IMR-90 (cell line): Measurements from ENCODE around the gene CCDC51. TPM values are rescaled to one million over a fixed set of nuclear protein-coding genes. Genes with fewer than 3 reads are reported as not detected.
A peak's percentile ranks its signal among the peaks of the same experiment; 100 is the strongest.

ENCODE experiments used
- ATAC-seq: fragments of 200-7000 bp; cut with Tn5 transposase; 2 replicates; pipeline ENCODE4 v1.9.1; 2020; ENCODE audit warnings: low read depth, mild to moderate bottlenecking, moderate library complexity
- BruUV-seq: library from RNA; stranded (reverse); fragments of 400-500 nt; replicated peaks from 2 replicates; lab custom pipeline; 2021; lab: Mats Ljungman, UMichigan
- CTCF ChIA-PET: fragments of 300-600 bp; formaldehyde crosslinking; extraction: SDS; loops from one replicate; lab custom pipeline; 2021; ENCODE audit warnings: antibody characterized with exemption; lab: Yijun Ruan, JAX
- POLR2A ChIA-PET: fragments of 300-600 bp; sonication (Branson Sonifier 250); formaldehyde crosslinking; loops from one replicate; lab custom pipeline; 2022; ENCODE audit warnings: antibody characterized with exemption; ENCODE audit not compliant: unreplicated experiment; lab: Charles Lee
- DNase-seq: peaks from one replicate; pipeline ENCODE4 v3.0.0; 2013
- H2AFZ ChIP-seq: replicated peaks from 2 replicates; pipeline ENCODE3; 2013; ENCODE audit warnings: low read length, mild to moderate bottlenecking; ENCODE audit not compliant: poor library complexity
- H2AK5ac ChIP-seq: 2 replicates; pipeline ENCODE4 v1.6.1; 2013; ENCODE audit warnings: low read depth, low read length, inconsistent platforms
- H2AK9ac ChIP-seq: replicated peaks from 2 replicates; pipeline ENCODE3; 2013; ENCODE audit warnings: mild to moderate bottlenecking, low read depth, low read length, moderate library complexity; ENCODE audit not compliant: poor library complexity
- H2BK120ac ChIP-seq: 2 replicates; pipeline ENCODE4 v1.6.1; 2013; ENCODE audit warnings: low read depth, low read length, inconsistent platforms
- H2BK15ac ChIP-seq: 3 replicates; pipeline ENCODE4 v1.6.1; 2013; ENCODE audit warnings: low read depth, low read length, inconsistent platforms
- H2BK20ac ChIP-seq: 2 replicates; pipeline ENCODE4 v1.6.1; 2013; ENCODE audit warnings: low read depth, mild to moderate bottlenecking, inconsistent platforms, low read length, moderate library complexity
- H2BK5ac ChIP-seq: 2 replicates; pipeline ENCODE4 v1.6.1; 2013; ENCODE audit warnings: mild to moderate bottlenecking, low read depth, low read length, inconsistent platforms; ENCODE audit not compliant: poor library complexity, severe bottlenecking
- H3K14ac ChIP-seq: replicated peaks from 2 replicates; pipeline ENCODE4 v1.6.1; 2013; ENCODE audit warnings: low read depth, low read length, inconsistent platforms
- H3K18ac ChIP-seq: 2 replicates; pipeline ENCODE4 v1.6.1; 2013; ENCODE audit warnings: low read depth, low read length, control low read depth
- H3K23ac ChIP-seq: 2 replicates; pipeline ENCODE4 v1.6.1; 2013; ENCODE audit warnings: low read depth, low read length, inconsistent platforms
- H3K27ac ChIP-seq: 2 replicates; pipeline ENCODE4 v1.5.1; 2013; ENCODE audit warnings: mild to moderate bottlenecking, control low read depth, low read length; ENCODE audit not compliant: insufficient read depth
- H3K27me3 ChIP-seq: 2 replicates; pipeline ENCODE4 v1.6.1; 2013; ENCODE audit warnings: low read length; ENCODE audit not compliant: control insufficient read depth, insufficient read depth
- H3K36me3 ChIP-seq: 2 replicates; pipeline ENCODE4 v1.6.1; 2013; ENCODE audit warnings: low read length, mixed read lengths; ENCODE audit not compliant: control insufficient read depth, insufficient read depth
- H3K4ac ChIP-seq: 2 replicates; pipeline ENCODE4 v1.6.1; 2013; ENCODE audit warnings: low read depth, low read length, inconsistent platforms
- H3K4me1 ChIP-seq: 2 replicates; pipeline ENCODE4 v1.6.1; 2013; ENCODE audit warnings: low read length, mixed read lengths; ENCODE audit not compliant: control insufficient read depth, insufficient read depth
- H3K4me2 ChIP-seq: 2 replicates; pipeline ENCODE4 v1.6.1; 2013; ENCODE audit warnings: low read depth, mild to moderate bottlenecking, control low read depth, low read length, moderate library complexity
- H3K4me3 ChIP-seq: 2 replicates; pipeline ENCODE4 v1.5.1; 2013; ENCODE audit warnings: low read depth, mild to moderate bottlenecking, control low read depth, low read length, moderate library complexity; ENCODE audit not compliant: insufficient read depth
- H3K56ac ChIP-seq: 2 replicates; pipeline ENCODE4 v1.6.1; 2013; ENCODE audit warnings: low read length, inconsistent platforms; ENCODE audit not compliant: insufficient read depth; ENCODE audit errors: extremely low read depth
- H3K79me1 ChIP-seq, 2 experiments: 2 replicates each; pipeline ENCODE4 v1.6.1; 2013; ENCODE audit warnings: low read length in 2 of 2, inconsistent platforms in 1 of 2, low read depth in 1 of 2
- H3K9ac ChIP-seq: 2 replicates; pipeline ENCODE4 v1.6.1; 2013; ENCODE audit warnings: low read depth, low read length, control low read depth
- H3K9me1 ChIP-seq: 2 replicates; pipeline ENCODE4 v1.6.1; 2013; ENCODE audit warnings: low read length, inconsistent platforms; ENCODE audit not compliant: insufficient read depth
- H3K9me3 ChIP-seq: 2 replicates; pipeline ENCODE4 v1.6.1; 2013; ENCODE audit warnings: low read length; ENCODE audit not compliant: control insufficient read depth, insufficient read depth
- H4K20me1 ChIP-seq: 2 replicates; pipeline ENCODE4 v1.6.1; 2013; ENCODE audit warnings: low read length, inconsistent platforms; ENCODE audit not compliant: insufficient read depth
- H4K5ac ChIP-seq: 2 replicates; pipeline ENCODE4 v1.6.1; 2013; ENCODE audit warnings: mild to moderate bottlenecking, low read depth, low read length, control low read depth
- H4K8ac ChIP-seq, 2 experiments: 2 replicates each; pipeline ENCODE4 v1.6.1; 2013; ENCODE audit warnings: low read depth in 2 of 2, low read length in 2 of 2, control low read depth in 1 of 2, inconsistent platforms in 1 of 2
- H4K91ac ChIP-seq: 2 replicates; pipeline ENCODE4 v1.6.1; 2013; ENCODE audit warnings: low read depth, low read length, inconsistent platforms; ENCODE audit not compliant: insufficient read depth
- BHLHE40 ChIP-seq: fragments of 150-350 bp; IDR thresholded peaks from 2 replicates; pipeline ENCODE4 v1.6.1; 2016; ENCODE audit warnings: mild to moderate bottlenecking, low read depth, low read length
- CEBPB ChIP-seq: IDR thresholded peaks from 2 replicates; pipeline ENCODE4 v1.6.1; 2012; ENCODE audit warnings: low read depth, low read length, improper control_type of control experiment
- CTCF ChIP-seq: conservative IDR thresholded peaks from 2 replicates; pipeline ENCODE4 v1.5.1; 2012; ENCODE audit warnings: mild to moderate bottlenecking, low read depth, low read length, improper control_type of control experiment
- ELK1 ChIP-seq: fragments of 150-350 bp; IDR thresholded peaks from 2 replicates; pipeline ENCODE4 v1.6.1; 2016; ENCODE audit warnings: low read depth, mild to moderate bottlenecking, low read length, moderate library complexity, borderline replicate concordance
- FOS ChIP-seq: fragments of 150-350 bp; IDR thresholded peaks from 2 replicates; pipeline ENCODE4 v1.6.1; 2016; ENCODE audit warnings: low read depth, low read length
- MAFK ChIP-seq: IDR thresholded peaks from 2 replicates; pipeline ENCODE4 v1.6.1; 2012; ENCODE audit warnings: low read depth, low read length, improper control_type of control experiment
- MAZ ChIP-seq: IDR thresholded peaks from 2 replicates; pipeline ENCODE4 v1.6.1; 2012; ENCODE audit warnings: low read depth, mild to moderate bottlenecking, low read length, improper control_type of control experiment, moderate library complexity, borderline replicate concordance
- MXI1 ChIP-seq: IDR thresholded peaks from 2 replicates; pipeline ENCODE4 v1.6.1; 2012; ENCODE audit warnings: low read depth, mild to moderate bottlenecking, low read length, moderate library complexity, borderline replicate concordance
- POLR2A ChIP-seq: IDR thresholded peaks from 2 replicates; pipeline ENCODE4 v1.6.1; 2012; ENCODE audit warnings: mild to moderate bottlenecking, low read depth, low read length
- RAD21 ChIP-seq: IDR thresholded peaks from 2 replicates; pipeline ENCODE4 v1.6.1; 2012; ENCODE audit warnings: low read length, improper control_type of control experiment
- RCOR1 ChIP-seq: IDR thresholded peaks from 2 replicates; pipeline ENCODE4 v1.6.1; 2012; ENCODE audit warnings: mild to moderate bottlenecking, low read length, improper control_type of control experiment; ENCODE audit not compliant: insufficient replicate concordance
- SMC3 ChIP-seq: fragments of 150-350 bp; IDR thresholded peaks from 2 replicates; pipeline ENCODE4 v1.6.1; 2016; ENCODE audit warnings: low read depth, mild to moderate bottlenecking, antibody characterized with exemption, low read length, moderate library complexity
- WGBS, 2 experiments: methylation state at CpG; one replicate each; pipeline versions ENCODE4 v1.1.5 to v1.1.7; 2013; ENCODE audit warnings: missing lambda C conversion rate in 2 of 2; ENCODE audit not compliant: insufficient read length in 1 of 2; ENCODE audit errors: extremely low coverage in 2 of 2; 5-methylcytosine and 5-hydroxymethylcytosine counted together
- dilution Hi-C: fragments of 300-500 bp; cut with HindIII; formaldehyde crosslinking; loops from one replicate; pipeline ENCODE4 v1.14.3; 2018; ENCODE audit warnings: low sequenced_read_pairs; ENCODE audit not compliant: unreplicated experiment
- in situ Hi-C: fragments of 300-500 bp; cut with MboI; formaldehyde crosslinking; loops from 3 replicates; pipeline ENCODE4 v1.14.3; 2019; ENCODE audit warnings: low sequenced_read_pairs, inconsistent platforms, mixed read lengths
- intact Hi-C: fragments of 100-400 bp; cut with micrococcal nuclease; formaldehyde crosslinking; loops from 2 replicates; pipeline ENCODE4 v1.10.0; 2022
- polyA plus RNA-seq, 3 experiments: library from polyadenylated mRNA; depleted of rRNA; stranded (reverse); fragments of >200 nt; gene quantifications; 2 replicates each; pipeline ENCODE4 v1.2.3, GENCODE V29; 2012; ENCODE audit warnings: low replicate concordance in 1 of 3
- total RNA-seq: library from RNA; depleted of rRNA; stranded (reverse); fragments of >200 nt; gene quantifications from 2 replicates; pipeline ENCODE4 v1.2.3, GENCODE V29; 2012

Gene CCDC51
- total and polyA plus RNA-seq, 2 of the 4 experiments (the other 2 are of a cell fraction) = 11.0 to 16.1 TPM

DNA sequence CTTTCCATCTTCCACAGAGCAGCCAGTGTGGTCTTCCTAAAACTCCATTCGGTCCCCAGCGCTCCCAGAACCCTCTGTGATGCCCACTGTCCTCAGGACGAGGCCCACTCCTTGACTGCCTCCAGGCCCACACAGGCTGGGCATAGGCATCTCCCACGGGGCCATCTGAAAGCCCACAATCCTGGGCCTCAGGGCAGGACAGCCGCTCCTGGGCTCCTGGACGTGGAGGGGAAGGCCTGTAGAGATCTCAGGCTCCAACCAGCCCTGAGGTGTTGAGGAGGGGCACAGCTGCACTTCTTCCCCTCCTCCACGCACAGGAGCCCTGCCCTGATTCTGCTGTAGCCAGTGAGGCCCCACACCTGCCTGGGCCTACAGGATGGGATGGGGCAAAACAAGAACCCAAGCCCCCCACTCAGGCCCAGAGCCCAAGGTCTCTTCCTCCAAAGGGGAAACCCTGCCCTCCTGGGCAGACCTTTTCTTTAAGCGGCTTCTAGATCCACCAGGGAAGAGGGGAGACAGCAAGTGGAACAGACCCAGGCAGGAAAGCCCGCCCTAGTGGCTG lies 38.1 kb upstream of the CCDC51 start:
- POLR2A ChIA-PET = no interaction called here
- intact Hi-C loops = no loop called here
- no peak for ATAC-seq

More for the DNA sequence above, 38.1 kb upstream of the CCDC51 start:
- peaks cover 0 to 8% of the 10 kb centered on the region in 2 experiments; a peak in 2 of 4 replicates for H3K79me1 ChIP-seq
- in situ Hi-C loops = no loop called here
- no peak overlapping the region for H2BK5ac ChIP-seq
- no peaks in the 10 kb centered on the region for H3K27me3 ChIP-seq
- no TSS peak for BruUV-seq
- H3K18ac ChIP-seq = no peak overlapping the region
- H2BK15ac ChIP-seq = no peak overlapping the region
- H3K4ac ChIP-seq = no peak overlapping the region
- H2AFZ ChIP-seq = no peak overlapping the region
- H3K36me3 ChIP-seq = peaks cover 8% of the 10 kb centered on the region; the same call in 1 of the 2 replicates
- no peak overlapping the region for H3K14ac ChIP-seq
- no peak overlapping the region for H4K8ac ChIP-seq
- no peak overlapping the region for H2BK20ac ChIP-seq
- no peak overlapping the region for H4K91ac ChIP-seq
- no peak for TF ChIP-seq MAZ
- no peak for TF ChIP-seq RCOR1
- TF ChIP-seq CEBPB = no peak
- TF ChIP-seq MAFK = no peak
- no peak for TF ChIP-seq ELK1
- TF ChIP-seq POLR2A = no peak
- TF ChIP-seq FOS = no peak
- TF ChIP-seq SMC3 = no peak
- no peak for TF ChIP-seq RAD21
- TF ChIP-seq MXI1 = no peak
- TF ChIP-seq BHLHE40 = no peak
- no peak for TF ChIP-seq CTCF
- no peak overlapping the region for H3K27ac ChIP-seq
- H2AK5ac ChIP-seq = no peak overlapping the region
- peaks cover 8% of the 10 kb centered on the region; the same call in 1 of the 2 replicates for H3K9me1 ChIP-seq
- H3K4me3 ChIP-seq = no peak overlapping the region
- no peak overlapping the region for H4K5ac ChIP-seq
- H2BK120ac ChIP-seq = no peak overlapping the region
- peak overlapping the region; percentile 42 for H2AK9ac ChIP-seq
- H3K4me1 ChIP-seq = peaks cover 4% of the 10 kb centered on the region
- H3K9ac ChIP-seq = no peak overlapping the region
- H3K9me3 ChIP-seq = no peaks in the 10 kb centered on the region
- CTCF ChIA-PET = no interaction called here
- no CpG with 5 or more reads among the region's 9 CpGs for WGBS, 2 experiments
- H3K23ac ChIP-seq = no peak overlapping the region
- H3K56ac ChIP-seq = no peak overlapping the region
- H3K4me2 ChIP-seq = no peak overlapping the region
- DNase-seq = no peak
- H4K20me1 ChIP-seq = no peaks in the 10 kb centered on the region; the same call in 1 of the 2 replicates
- dilution Hi-C loops = no loop called here
